Measurements from ENCODE around the gene SLC27A4. TPM values are rescaled to one million over a fixed set of nuclear protein-coding genes. Genes with fewer than 3 reads are reported as not detected.

Gene SLC27A4
- polyA plus RNA-seq, 4 donors = 23.2 to 162 (median 95.0) TPM

DNA sequence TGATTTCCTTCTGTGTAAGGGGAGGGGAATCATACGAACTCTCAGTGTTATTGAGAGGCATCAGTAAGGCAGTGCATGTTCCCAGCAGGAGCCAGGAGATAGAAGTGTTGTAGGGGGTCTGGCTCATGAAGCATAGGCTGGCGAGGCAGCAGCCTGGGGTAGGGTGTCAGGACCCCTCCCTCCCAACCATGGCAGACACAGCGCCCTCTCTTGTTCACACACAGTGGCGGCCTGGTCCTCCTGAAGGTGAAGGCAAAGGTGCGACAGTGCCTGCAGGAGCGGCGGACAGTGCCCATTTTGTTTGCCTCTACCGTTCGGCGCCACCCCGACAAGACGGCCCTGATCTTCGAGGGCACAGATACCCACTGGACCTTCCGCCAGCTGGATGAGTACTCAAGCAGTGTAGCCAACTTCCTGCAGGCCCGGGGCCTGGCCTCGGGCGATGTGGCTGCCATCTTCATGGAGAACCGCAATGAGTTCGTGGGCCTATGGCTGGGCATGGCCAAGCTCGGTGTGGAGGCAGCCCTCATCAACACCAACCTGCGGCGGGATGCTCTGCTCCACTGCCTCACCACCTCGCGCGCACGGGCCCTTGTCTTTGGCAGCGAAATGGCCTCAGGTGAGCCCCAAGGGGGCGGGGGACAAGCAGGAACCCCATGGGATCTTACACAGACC is 4.7 kb downstream of the SLC27A4 start:
- WGBS, 3 donors = 95 to 96% (median 95%) methylated on average over 28 of the region's 28 CpGs
- DNase-seq (no peak), FAIRE-seq (no peak)
- H3K27ac ChIP-seq (ENCODE audit: low read depth in 1 of 3, low read length in 2 of 3) = no peak overlapping the region
- H3K4me1 ChIP-seq (ENCODE audit: control insufficient read depth in 3 of 3, insufficient read depth in 2 of 3, low read depth in 1 of 3, low read length in 2 of 3) = peaks cover 0 to 11% (median 0%) of the 10 kb centered on the region in 3 donors
- H3K36me3 ChIP-seq (ENCODE audit: control insufficient read depth in 3 of 3, insufficient read depth in 2 of 3, low read depth in 1 of 3, low read length in 3 of 3) = peaks cover 14 to 76% (median 20%) of the 10 kb centered on the region in 3 donors
- H3K4me3 ChIP-seq (ENCODE audit: low read depth in 1 of 3, low read length in 3 of 3) = no peak overlapping the region
- no peaks in the 10 kb centered on the region for H3K27me3 ChIP-seq (ENCODE audit: control insufficient read depth in 3 of 3, insufficient read depth in 3 of 3, low read length in 3 of 3)
- no peaks in the 10 kb centered on the region for H3K9me3 ChIP-seq (ENCODE audit: control insufficient read depth in 2 of 2, insufficient read depth in 1 of 2, low read depth in 1 of 2, low read length in 1 of 2)

DNA sequence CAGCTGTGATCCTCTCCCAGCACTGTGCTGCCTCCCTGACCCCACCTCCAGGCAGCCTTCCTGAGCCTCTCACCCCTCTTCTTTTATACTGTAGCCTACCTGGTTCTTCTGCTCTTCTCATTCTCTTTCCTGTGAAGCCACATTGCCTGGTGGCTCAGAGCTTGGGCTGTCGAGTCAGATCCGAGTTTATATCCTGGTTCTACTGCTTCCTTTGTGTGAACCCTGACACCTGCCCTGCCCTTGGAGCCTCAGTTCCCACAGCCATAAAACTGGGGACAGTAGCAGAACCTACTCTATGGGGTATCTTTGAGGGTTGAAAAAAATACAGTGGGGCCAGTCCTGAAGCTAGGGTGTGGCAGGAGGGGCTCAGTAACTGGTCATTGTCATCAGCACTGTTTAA is 8.8 kb downstream of the SLC27A4 start:
- peak in 1 of 2 donors; percentile 52 for DNase-seq
- Histone ChIP-seq H3K4me3 (ENCODE audit: low read depth in 1 of 3, low read length in 3 of 3) (no peak overlapping the region), H3K9me3 (ENCODE audit: control insufficient read depth in 2 of 2, insufficient read depth in 1 of 2, low read depth in 1 of 2, low read length in 1 of 2) (no peaks in the 10 kb centered on the region), H3K4me1 (ENCODE audit: control insufficient read depth in 3 of 3, insufficient read depth in 2 of 3, low read depth in 1 of 3, low read length in 2 of 3) (no peaks in the 10 kb centered on the region), H3K36me3 (ENCODE audit: control insufficient read depth in 3 of 3, insufficient read depth in 2 of 3, low read depth in 1 of 3, low read length in 3 of 3) (peaks cover 12 to 87% (median 27%) of the 10 kb centered on the region in 3 donors), H3K27ac (ENCODE audit: low read depth in 1 of 3, low read length in 2 of 3) (peak overlapping the region in 1 of 3 donors; percentile 43), H3K27me3 (ENCODE audit: control insufficient read depth in 3 of 3, insufficient read depth in 3 of 3, low read length in 3 of 3) (no peaks in the 10 kb centered on the region)
- FAIRE-seq = no peak
- WGBS, 3 donors = 41 to 67% (median 56%) methylated on average over 2 of the region's 2 CpGs

DNA sequence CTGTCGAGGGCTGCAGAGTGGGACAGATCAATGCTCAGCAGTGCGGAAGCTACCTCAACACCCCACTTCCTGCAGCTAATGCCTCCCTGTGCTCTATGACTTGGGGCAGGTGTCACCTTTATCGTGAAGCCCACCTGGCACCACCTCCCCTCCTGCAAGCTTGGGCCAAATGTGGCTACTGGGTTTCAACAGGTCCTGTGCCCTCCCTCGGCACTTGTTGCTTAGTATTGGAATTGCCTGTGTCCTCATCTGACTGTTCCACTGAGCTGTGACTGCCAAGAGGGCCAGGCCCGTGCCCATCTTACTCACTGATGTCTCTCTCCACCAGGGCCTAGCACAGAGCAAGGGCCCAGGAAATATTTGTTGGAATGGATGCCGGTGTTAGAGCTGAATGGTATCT is 9.4 kb downstream of the SLC27A4 start:
- no peaks in the 10 kb centered on the region for H3K4me1 ChIP-seq (ENCODE audit: control insufficient read depth in 3 of 3, insufficient read depth in 2 of 3, low read depth in 1 of 3, low read length in 2 of 3)
- H3K36me3 ChIP-seq (ENCODE audit: control insufficient read depth in 3 of 3, insufficient read depth in 2 of 3, low read depth in 1 of 3, low read length in 3 of 3) = peaks cover 12 to 87% (median 26%) of the 10 kb centered on the region in 3 donors
- H3K4me3 ChIP-seq (ENCODE audit: low read depth in 1 of 3, low read length in 3 of 3) = no peak overlapping the region
- peak overlapping the region in 1 of 3 donors; percentile 43 for H3K27ac ChIP-seq (ENCODE audit: low read depth in 1 of 3, low read length in 2 of 3)
- DNase-seq = no peak
- no peaks in the 10 kb centered on the region for H3K9me3 ChIP-seq (ENCODE audit: control insufficient read depth in 2 of 2, insufficient read depth in 1 of 2, low read depth in 1 of 2, low read length in 1 of 2)
- FAIRE-seq = no peak
- H3K27me3 ChIP-seq (ENCODE audit: control insufficient read depth in 3 of 3, insufficient read depth in 3 of 3, low read length in 3 of 3) = no peaks in the 10 kb centered on the region
- 95 to 98% (median 96%) methylated on average over 6 of the region's 6 CpGs for WGBS, 3 donors

DNA sequence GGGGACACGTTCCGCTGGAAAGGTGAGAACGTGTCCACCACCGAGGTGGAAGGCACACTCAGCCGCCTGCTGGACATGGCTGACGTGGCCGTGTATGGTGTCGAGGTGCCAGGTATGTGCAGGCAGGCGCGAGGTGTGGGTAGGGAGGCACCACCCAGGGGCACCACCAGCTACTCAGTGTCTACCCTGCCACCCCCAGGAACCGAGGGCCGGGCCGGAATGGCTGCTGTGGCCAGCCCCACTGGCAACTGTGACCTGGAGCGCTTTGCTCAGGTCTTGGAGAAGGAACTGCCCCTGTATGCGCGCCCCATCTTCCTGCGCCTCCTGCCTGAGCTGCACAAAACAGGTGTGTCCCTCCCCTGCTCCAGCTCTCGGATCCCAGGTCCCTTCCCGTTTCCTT is 15.1 kb downstream of the SLC27A4 start:
- Histone ChIP-seq H3K9me3 (ENCODE audit: control insufficient read depth in 2 of 2, insufficient read depth in 1 of 2, low read depth in 1 of 2, low read length in 1 of 2) (no peaks in the 10 kb centered on the region), H3K4me1 (ENCODE audit: control insufficient read depth in 3 of 3, insufficient read depth in 2 of 3, low read depth in 1 of 3, low read length in 2 of 3) (no peaks in the 10 kb centered on the region), H3K27ac (ENCODE audit: low read depth in 1 of 3, low read length in 2 of 3) (no peak overlapping the region), H3K4me3 (ENCODE audit: low read depth in 1 of 3, low read length in 3 of 3) (no peak overlapping the region), H3K36me3 (ENCODE audit: control insufficient read depth in 3 of 3, insufficient read depth in 2 of 3, low read depth in 1 of 3, low read length in 3 of 3) (peaks cover 5 to 78% (median 25%) of the 10 kb centered on the region in 3 donors), H3K27me3 (ENCODE audit: control insufficient read depth in 3 of 3, insufficient read depth in 3 of 3, low read length in 3 of 3) (no peaks in the 10 kb centered on the region)
- whole genome bisulfite sequencing, 3 donors = 94 to 98% (median 96%) methylated on average over 19 of the region's 19 CpGs
- no peak for DNase-seq
- FAIRE-seq = no peak

DNA sequence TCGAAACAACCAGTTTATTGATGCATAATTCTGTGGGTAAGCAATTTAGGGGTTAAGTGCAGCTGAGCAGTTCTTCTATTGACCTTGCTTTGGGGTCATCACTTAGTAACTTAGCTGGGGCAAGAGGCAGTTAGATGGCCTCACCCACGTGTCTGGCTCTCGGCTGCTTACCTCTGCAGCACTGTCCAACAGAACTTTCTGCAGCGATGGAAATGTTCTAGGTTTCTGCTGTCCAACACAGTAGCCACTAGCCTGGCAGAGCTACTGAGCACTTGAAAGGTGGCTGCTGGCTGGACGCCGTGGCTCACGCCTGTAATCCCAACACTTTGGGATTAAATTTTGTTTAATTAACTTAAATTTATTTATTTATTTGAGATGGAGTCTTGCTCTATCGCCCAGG is 17.8 kb downstream of the SLC27A4 start:
- Histone ChIP-seq H3K9me3 (ENCODE audit: control insufficient read depth in 2 of 2, insufficient read depth in 1 of 2, low read depth in 1 of 2, low read length in 1 of 2) (no peaks in the 10 kb centered on the region), H3K36me3 (ENCODE audit: control insufficient read depth in 3 of 3, insufficient read depth in 2 of 3, low read depth in 1 of 3, low read length in 3 of 3) (peaks cover 3 to 67% (median 20%) of the 10 kb centered on the region in 3 donors), H3K4me3 (ENCODE audit: low read depth in 1 of 3, low read length in 3 of 3) (no peak overlapping the region), H3K27me3 (ENCODE audit: control insufficient read depth in 3 of 3, insufficient read depth in 3 of 3, low read length in 3 of 3) (no peaks in the 10 kb centered on the region), H3K27ac (ENCODE audit: low read depth in 1 of 3, low read length in 2 of 3) (no peak overlapping the region), H3K4me1 (ENCODE audit: control insufficient read depth in 3 of 3, insufficient read depth in 2 of 3, low read depth in 1 of 3, low read length in 2 of 3) (peaks cover 0 to 10% (median 0%) of the 10 kb centered on the region in 3 donors)
- FAIRE-seq = no peak
- WGBS, 3 donors = 77 to 82% (median 81%) methylated on average over 8 of the region's 8 CpGs
- DNase-seq = no peak

DNA sequence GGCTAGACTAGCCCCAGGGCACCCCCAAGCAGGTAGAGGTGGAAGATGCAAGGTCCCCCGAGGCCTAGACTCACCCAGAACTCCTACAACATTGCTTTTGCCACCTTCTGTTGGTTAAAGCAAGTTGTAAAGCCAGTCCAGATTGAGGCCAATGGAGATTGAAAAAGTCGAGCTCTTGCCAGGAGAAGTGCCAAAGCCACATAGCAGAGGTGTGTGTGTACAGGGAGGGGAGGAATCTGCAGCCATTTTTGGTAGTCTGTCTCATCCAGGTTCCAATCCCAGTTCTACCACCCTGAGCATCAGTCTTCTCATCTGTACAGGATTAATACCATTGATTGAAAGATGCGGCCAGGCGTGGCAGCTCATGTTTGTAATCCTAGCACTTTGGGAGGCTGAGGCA is 18.5 kb downstream of the SLC27A4 start:
- 84 to 92% (median 88%) methylated on average over 4 of the region's 4 CpGs for WGBS, 3 donors
- H3K27ac ChIP-seq (ENCODE audit: low read depth in 1 of 3, low read length in 2 of 3) = no peak overlapping the region
- H3K4me3 ChIP-seq (ENCODE audit: low read depth in 1 of 3, low read length in 3 of 3) = no peak overlapping the region
- FAIRE-seq = no peak
- peaks cover 3 to 61% (median 20%) of the 10 kb centered on the region in 3 donors for H3K36me3 ChIP-seq (ENCODE audit: control insufficient read depth in 3 of 3, insufficient read depth in 2 of 3, low read depth in 1 of 3, low read length in 3 of 3)
- H3K4me1 ChIP-seq (ENCODE audit: control insufficient read depth in 3 of 3, insufficient read depth in 2 of 3, low read depth in 1 of 3, low read length in 2 of 3) = peaks cover 0 to 10% (median 0%) of the 10 kb centered on the region in 3 donors
- DNase-seq = no peak
- H3K9me3 ChIP-seq (ENCODE audit: control insufficient read depth in 2 of 2, insufficient read depth in 1 of 2, low read depth in 1 of 2, low read length in 1 of 2) = no peaks in the 10 kb centered on the region
- no peaks in the 10 kb centered on the region for H3K27me3 ChIP-seq (ENCODE audit: control insufficient read depth in 3 of 3, insufficient read depth in 3 of 3, low read length in 3 of 3)

DNA sequence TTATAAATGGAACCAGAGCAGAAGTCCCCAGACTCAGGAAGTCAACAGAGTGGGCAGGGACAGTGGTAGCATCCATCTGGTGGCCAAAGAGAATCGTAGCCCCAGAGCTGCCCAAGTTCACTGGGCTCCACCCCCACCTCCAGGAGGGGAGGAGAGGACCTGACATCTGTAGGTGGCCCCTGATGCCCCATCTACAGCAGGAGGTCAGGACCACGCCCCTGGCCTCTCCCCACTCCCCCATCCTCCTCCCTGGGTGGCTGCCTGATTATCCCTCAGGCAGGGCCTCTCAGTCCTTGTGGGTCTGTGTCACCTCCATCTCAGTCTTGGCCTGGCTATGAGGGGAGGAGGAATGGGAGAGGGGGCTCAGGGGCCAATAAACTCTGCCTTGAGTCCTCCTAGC is 20.5 kb downstream of the SLC27A4 start:
- H3K27ac ChIP-seq (ENCODE audit: low read depth in 1 of 3, low read length in 2 of 3) = no peak overlapping the region
- H3K36me3 ChIP-seq (ENCODE audit: control insufficient read depth in 3 of 3, insufficient read depth in 2 of 3, low read depth in 1 of 3, low read length in 3 of 3) = peaks cover 3 to 42% (median 8%) of the 10 kb centered on the region in 3 donors
- no peak overlapping the region for H3K4me3 ChIP-seq (ENCODE audit: low read depth in 1 of 3, low read length in 3 of 3)
- no peak for DNase-seq
- no peak for FAIRE-seq
- no peaks in the 10 kb centered on the region for H3K9me3 ChIP-seq (ENCODE audit: control insufficient read depth in 2 of 2, insufficient read depth in 1 of 2, low read depth in 1 of 2, low read length in 1 of 2)
- H3K27me3 ChIP-seq (ENCODE audit: control insufficient read depth in 3 of 3, insufficient read depth in 3 of 3, low read length in 3 of 3) = no peaks in the 10 kb centered on the region
- WGBS, 3 donors = 61 to 72% (median 66%) methylated on average over 2 of the region's 2 CpGs
- H3K4me1 ChIP-seq (ENCODE audit: control insufficient read depth in 3 of 3, insufficient read depth in 2 of 3, low read depth in 1 of 3, low read length in 2 of 3) = peaks cover 0 to 17% (median 0%) of the 10 kb centered on the region in 3 donors

DNA sequence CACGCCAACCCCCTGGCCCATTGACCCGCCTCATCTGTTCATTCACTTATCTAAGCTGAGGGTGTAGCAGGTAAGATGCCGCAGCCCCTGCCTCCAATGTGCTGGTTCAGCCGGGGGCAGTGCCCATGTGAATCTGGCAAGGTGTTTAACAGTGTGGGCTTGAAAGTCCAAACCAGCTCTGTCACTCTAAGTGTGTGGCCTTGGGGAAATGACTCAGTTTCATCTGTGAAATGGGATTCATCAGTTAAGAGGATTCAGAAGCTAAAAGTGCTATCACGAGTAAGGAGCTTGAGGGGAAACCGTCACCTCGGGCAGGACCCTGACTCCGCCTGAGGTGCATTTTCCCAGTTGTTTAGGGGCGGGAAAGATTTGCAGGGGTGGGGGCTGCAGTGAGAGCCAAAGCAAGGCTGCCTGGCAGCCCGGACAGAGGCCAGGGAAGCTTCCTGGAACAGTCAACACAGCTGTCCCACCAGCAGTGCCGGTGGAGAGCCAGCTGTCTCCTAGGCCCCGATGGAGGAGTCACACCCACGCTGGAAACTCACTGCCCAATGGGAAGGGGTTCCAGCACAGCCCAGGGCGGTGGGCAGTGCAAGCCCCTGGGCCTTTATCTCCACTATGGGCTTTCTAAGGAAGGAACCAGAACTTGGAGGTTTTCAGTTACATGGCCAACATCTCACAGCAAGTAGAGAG is 21.1 kb downstream of the SLC27A4 start:
- Histone ChIP-seq H3K27me3 (ENCODE audit: control insufficient read depth in 3 of 3, insufficient read depth in 3 of 3, low read length in 3 of 3) (no peaks in the 10 kb centered on the region), H3K4me3 (ENCODE audit: low read depth in 1 of 3, low read length in 3 of 3) (no peak overlapping the region), H3K4me1 (ENCODE audit: control insufficient read depth in 3 of 3, insufficient read depth in 2 of 3, low read depth in 1 of 3, low read length in 2 of 3) (peaks cover 0 to 17% (median 0%) of the 10 kb centered on the region in 3 donors), H3K27ac (ENCODE audit: low read depth in 1 of 3, low read length in 2 of 3) (peak overlapping the region in 1 of 3 donors; percentile 11), H3K36me3 (ENCODE audit: control insufficient read depth in 3 of 3, insufficient read depth in 2 of 3, low read depth in 1 of 3, low read length in 3 of 3) (peaks cover 3 to 36% (median 4%) of the 10 kb centered on the region in 3 donors), H3K9me3 (ENCODE audit: control insufficient read depth in 2 of 2, insufficient read depth in 1 of 2, low read depth in 1 of 2, low read length in 1 of 2) (no peaks in the 10 kb centered on the region)
- FAIRE-seq = no peak
- no peak for DNase-seq
- 55% methylated on average over 14 of the region's 14 CpGs for WGBS, 3 donors

Data from small intestine (tissue), 7 donors.